ENCODE results near the gene SLC22A17.

SLC22A17 gene

DNA sequence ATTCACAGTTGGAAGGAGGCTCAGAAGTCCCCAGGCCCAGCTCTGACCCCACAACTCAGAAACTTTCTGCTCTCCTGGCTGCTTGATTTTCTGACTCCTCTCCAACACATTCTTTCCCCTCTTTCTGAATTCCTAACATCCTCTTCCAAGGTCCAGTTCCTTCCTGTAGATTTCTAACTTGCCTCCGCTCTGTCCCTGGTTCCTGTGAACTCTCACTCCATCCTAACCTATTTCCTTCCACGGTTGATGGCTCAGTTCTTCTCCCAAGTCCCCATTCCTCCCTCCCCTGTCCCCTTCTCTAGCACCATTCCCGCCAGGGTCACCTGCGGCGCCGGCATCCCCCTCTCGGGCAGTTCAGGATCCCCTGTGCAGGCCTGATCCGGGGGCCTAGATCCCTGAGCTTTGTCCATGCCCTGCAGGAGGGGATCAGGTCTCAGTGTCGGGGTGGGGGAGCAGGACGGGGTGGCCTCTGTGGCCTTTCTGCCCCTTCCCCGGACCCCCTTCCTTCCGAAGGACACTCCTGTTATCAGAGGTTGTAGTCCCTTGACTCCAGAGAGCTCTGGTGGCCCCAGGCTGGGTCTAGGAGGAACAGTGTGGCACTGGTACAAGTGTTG is 6.0 kb upstream of the SLC22A17 start:
- no peak for DNase-seq (ENCODE audit: extremely low spot score)
- TF ChIP-seq HDGF (IDR thresholded peaks at IDR 0.05; ENCODE audit: borderline replicate concordance) (no peak), FOXK2 (IDR thresholded peaks at IDR 0.05) (no peak), L3MBTL2 (conservative IDR thresholded peaks at IDR 0.05) (no peak), BHLHE40 (IDR thresholded peaks at IDR 0.05; ENCODE audit: borderline replicate concordance) (no peak), ARNT (IDR thresholded peaks at IDR 0.05) (no peak), FOXA1 (IDR thresholded peaks at IDR 0.05) (no peak), ELF4 (IDR thresholded peaks at IDR 0.05) (no peak), SUZ12 (IDR thresholded peaks at IDR 0.05) (no peak), NFRKB (IDR thresholded peaks at IDR 0.05) (no peak), ZNF384 (IDR thresholded peaks at IDR 0.05) (no peak)
- TF ChIP-seq, protein P1, sequence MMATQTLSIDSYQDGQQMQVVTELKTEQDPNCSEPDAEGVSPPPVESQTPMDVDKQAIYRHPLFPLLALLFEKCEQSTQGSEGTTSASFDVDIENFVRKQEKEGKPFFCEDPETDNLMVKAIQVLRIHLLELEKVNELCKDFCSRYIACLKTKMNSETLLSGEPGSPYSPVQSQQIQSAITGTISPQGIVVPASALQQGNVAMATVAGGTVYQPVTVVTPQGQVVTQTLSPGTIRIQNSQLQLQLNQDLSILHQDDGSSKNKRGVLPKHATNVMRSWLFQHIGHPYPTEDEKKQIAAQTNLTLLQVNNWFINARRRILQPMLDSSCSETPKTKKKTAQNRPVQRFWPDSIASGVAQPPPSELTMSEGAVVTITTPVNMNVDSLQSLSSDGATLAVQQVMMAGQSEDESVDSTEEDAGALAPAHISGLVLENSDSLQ (IDR thresholded peaks at IDR 0.05): no peak
- POLR2A ChIA-PET: no interaction called here
- CTCF ChIA-PET: interaction anchor here (2.3 kb wide), 1 partner anchor 21 kb away, joined by 11 read pairs; no protein-coding TSS in a partner anchor

DNA sequence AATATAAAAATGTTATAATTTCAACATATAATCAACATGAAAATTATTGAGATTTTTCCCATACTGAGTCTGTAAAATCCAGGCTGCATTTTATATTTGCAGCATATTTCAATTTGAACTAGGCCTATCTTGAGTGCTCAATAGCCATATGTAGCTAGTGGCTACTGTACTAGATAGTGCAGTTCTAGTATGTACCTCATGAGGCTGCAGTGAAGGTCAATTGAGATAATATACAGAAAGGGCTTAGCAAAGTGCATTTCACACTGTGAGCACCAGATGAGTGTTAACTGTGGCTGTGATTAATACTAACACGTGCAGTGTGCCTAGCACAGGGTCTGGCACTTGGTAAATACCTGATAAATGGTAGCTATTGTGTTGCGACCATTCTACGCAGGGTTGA is 5.4 kb upstream of the SLC22A17 start:
- POLR2A ChIA-PET: no interaction called here
- CTCF ChIA-PET: no interaction called here

DNA sequence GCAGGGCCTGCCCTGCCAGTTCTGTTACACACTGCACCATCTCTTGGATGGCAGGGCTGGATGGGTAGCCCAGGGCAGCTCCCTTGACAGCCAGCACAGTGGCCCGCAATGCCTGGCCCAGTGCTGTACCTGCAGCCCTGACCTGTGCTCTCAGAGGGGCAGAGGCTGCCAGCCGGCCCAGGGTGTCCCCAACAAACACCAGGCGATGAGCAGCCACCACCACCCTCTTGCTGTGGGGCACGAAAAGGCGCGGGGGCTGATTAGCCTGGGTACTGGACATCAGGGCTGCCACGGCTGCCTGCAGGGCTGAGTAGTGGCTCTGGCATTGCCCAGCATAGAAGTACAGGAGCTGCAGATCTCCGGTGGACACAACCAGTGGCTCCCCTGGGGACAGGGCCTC is 4.6 kb upstream of the SLC22A17 start:
- ChIA-PET CTCF (no interaction called here), POLR2A (no interaction called here)

More for the DNA sequence above, 5.4 kb upstream of the SLC22A17 start:
- DNase-seq (ENCODE audit: extremely low spot score): no peak
- TF ChIP-seq BHLHE40 (IDR thresholded peaks at IDR 0.05; ENCODE audit: borderline replicate concordance) (no peak), NFRKB (IDR thresholded peaks at IDR 0.05) (no peak)

DNA sequence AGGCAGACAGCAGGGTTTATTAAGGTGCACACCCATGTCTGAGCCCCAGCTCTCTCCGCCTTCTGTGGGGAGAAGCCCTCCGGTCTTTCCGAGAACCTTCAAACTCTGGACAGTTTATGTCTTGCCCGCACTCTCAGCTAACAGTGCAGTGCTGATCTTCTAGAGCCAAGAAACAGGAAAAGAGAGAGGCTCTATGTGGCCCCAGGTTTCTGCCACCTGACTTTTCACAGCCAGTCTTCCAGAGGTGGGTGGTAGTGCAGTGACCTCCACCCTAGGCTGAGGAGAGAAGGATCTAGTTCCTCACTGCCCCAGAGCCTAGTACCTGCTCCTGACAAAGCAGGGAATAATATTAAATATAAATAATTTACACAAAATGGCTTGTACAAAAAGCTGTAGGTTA is 4.0 kb upstream of the SLC22A17 start:
- TF ChIP-seq FOXA1 (IDR thresholded peaks at IDR 0.05): no peak
- TF ChIP-seq L3MBTL2 (conservative IDR thresholded peaks at IDR 0.05): no peak
- no peak for TF ChIP-seq NFRKB (IDR thresholded peaks at IDR 0.05)
- TF ChIP-seq TARDBP (IDR thresholded peaks at IDR 0.05): no peak
- TF ChIP-seq SP1 (IDR thresholded peaks at IDR 0.05): no peak
- TF ChIP-seq, protein P1 (IDR thresholded peaks at IDR 0.05): no peak
- TF ChIP-seq LEF1 (IDR thresholded peaks at IDR 0.05; ENCODE audit: borderline replicate concordance): no peak
- TF ChIP-seq FOXM1 (IDR thresholded peaks at IDR 0.05; ENCODE audit: borderline replicate concordance): no peak
- no peak for TF ChIP-seq HDGF (IDR thresholded peaks at IDR 0.05; ENCODE audit: borderline replicate concordance)
- DNase-seq (ENCODE audit: extremely low spot score): no peak
- CTCF ChIA-PET: no interaction called here
- POLR2A ChIA-PET: no interaction called here

More for the DNA sequence above, 4.6 kb upstream of the SLC22A17 start:
- DNase-seq (ENCODE audit: extremely low spot score): no peak
- TF ChIP-seq SP1 (IDR thresholded peaks at IDR 0.05) (no peak), ELF4 (IDR thresholded peaks at IDR 0.05) (no peak), FOXA1 (IDR thresholded peaks at IDR 0.05) (no peak), SUZ12 (IDR thresholded peaks at IDR 0.05) (no peak), TARDBP (IDR thresholded peaks at IDR 0.05) (no peak), FOXM1 (IDR thresholded peaks at IDR 0.05; ENCODE audit: borderline replicate concordance) (no peak), L3MBTL2 (conservative IDR thresholded peaks at IDR 0.05) (no peak)

DNA sequence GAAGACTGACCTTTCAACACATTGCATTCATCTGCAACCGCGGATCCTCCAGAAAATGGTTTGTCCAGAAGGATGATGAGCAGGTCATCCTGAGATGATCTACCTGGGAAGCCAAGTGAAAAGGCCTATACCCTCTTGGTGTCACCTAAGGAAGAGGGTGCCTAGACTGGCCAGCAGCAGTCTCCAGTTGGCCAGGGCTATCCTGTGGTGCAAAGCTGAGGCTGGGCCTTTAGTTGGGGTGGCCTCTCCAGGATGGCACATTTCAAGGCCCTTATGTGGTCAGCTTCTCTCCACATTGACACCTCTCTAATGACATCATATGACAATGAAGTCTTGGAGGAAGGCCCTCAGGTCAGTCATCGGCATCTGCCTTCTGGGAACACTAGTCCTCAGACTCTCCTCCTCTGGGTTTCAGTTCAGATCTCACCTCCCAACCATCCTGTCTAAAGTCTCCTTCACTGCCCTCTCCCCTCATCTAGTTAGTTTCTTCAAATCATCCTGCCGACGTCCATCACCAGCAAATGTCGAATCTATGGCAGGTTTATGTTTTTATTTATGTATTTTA is 3.3 kb upstream of the SLC22A17 start:
- no peak for DNase-seq (ENCODE audit: extremely low spot score)
- TF ChIP-seq L3MBTL2 (conservative IDR thresholded peaks at IDR 0.05) (no peak), LEF1 (IDR thresholded peaks at IDR 0.05; ENCODE audit: borderline replicate concordance) (no peak), ELF4 (IDR thresholded peaks at IDR 0.05) (no peak), TARDBP (IDR thresholded peaks at IDR 0.05) (no peak), SP1 (IDR thresholded peaks at IDR 0.05) (no peak), FOXM1 (IDR thresholded peaks at IDR 0.05; ENCODE audit: borderline replicate concordance) (no peak), FOXA1 (IDR thresholded peaks at IDR 0.05) (no peak), NFRKB (IDR thresholded peaks at IDR 0.05) (no peak), ZNF384 (IDR thresholded peaks at IDR 0.05) (no peak), FOXK2 (IDR thresholded peaks at IDR 0.05) (no peak)
- TF ChIP-seq, protein P1 (IDR thresholded peaks at IDR 0.05): no peak
- CTCF ChIA-PET: no interaction called here
- POLR2A ChIA-PET: no interaction called here

DNA sequence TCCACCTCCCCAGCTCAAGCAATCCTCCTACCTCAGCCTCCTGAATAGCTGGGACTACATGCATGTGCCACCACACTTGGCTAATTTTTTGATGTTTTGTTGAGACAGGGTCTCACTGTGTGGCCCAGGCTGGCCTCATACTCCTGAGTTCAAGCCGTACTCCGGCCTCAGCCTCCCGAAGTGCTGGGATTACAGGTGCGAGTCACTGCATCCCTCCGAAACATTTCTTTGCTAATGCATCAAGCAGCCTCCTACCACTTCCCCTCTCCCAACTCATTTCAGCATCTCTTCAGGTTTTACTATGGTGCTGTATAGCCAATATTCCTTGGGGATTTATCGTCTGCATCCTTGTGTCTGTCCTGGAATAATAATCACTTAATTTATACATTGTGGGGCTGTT is 2.3 kb upstream of the SLC22A17 start:
- DNase-seq (ENCODE audit: extremely low spot score): no peak
- CTCF ChIA-PET: interaction anchor here (0.5 kb wide), 1 partner anchor 20 kb away, joined by 3 read pairs; no protein-coding TSS in a partner anchor
- no peak for TF ChIP-seq NFRKB (IDR thresholded peaks at IDR 0.05)
- TF ChIP-seq FOXM1 (IDR thresholded peaks at IDR 0.05; ENCODE audit: borderline replicate concordance): no peak
- TF ChIP-seq ELF4 (IDR thresholded peaks at IDR 0.05): no peak
- no peak for TF ChIP-seq ZNF384 (IDR thresholded peaks at IDR 0.05)
- no peak for TF ChIP-seq ARNT (IDR thresholded peaks at IDR 0.05)
- TF ChIP-seq SUZ12 (IDR thresholded peaks at IDR 0.05): no peak
- no peak for TF ChIP-seq SP1 (IDR thresholded peaks at IDR 0.05)
- no peak for TF ChIP-seq FOXA1 (IDR thresholded peaks at IDR 0.05)
- no peak for TF ChIP-seq CTBP1 (IDR thresholded peaks at IDR 0.05; ENCODE audit: borderline replicate concordance)
- no peak for TF ChIP-seq HDGF (IDR thresholded peaks at IDR 0.05; ENCODE audit: borderline replicate concordance)
- TF ChIP-seq L3MBTL2 (conservative IDR thresholded peaks at IDR 0.05): no peak
- TF ChIP-seq, protein P1 (IDR thresholded peaks at IDR 0.05): no peak
- no peak for TF ChIP-seq LEF1 (IDR thresholded peaks at IDR 0.05; ENCODE audit: borderline replicate concordance)
- TF ChIP-seq BHLHE40 (IDR thresholded peaks at IDR 0.05; ENCODE audit: borderline replicate concordance): no peak
- no peak for TF ChIP-seq FOXK2 (IDR thresholded peaks at IDR 0.05)
- no peak for TF ChIP-seq TARDBP (IDR thresholded peaks at IDR 0.05)
- POLR2A ChIA-PET: interaction anchor here (1.1 to 4.3 kb wide), 3 partner anchors 13 to 33 kb away, joined by 4 to 18 read pairs (median 4); partner anchors contain the start of gene PABPN1

All from HEK293T (cell line).